Heart left ventricle (tissue), 16 donors: ENCODE results near the gene ZNF274. TPM values are rescaled to one million over a fixed set of nuclear protein-coding genes. Genes with fewer than 3 reads are reported as not detected.

Source experiments
- ATAC-seq, 4 donors: fragments of 200-7000 bp; cut with Tn5 transposase; one replicate each; pipeline ENCODE4 v1.9.1; 2020 to 2022; ENCODE audit warnings: moderate library complexity in 4 of 4, mild to moderate bottlenecking in 3 of 4, moderate number of reproducible peaks in 1 of 4
- DNase-seq, 5 donors: peaks; one replicate each; pipeline ENCODE4 v3.0.0-alpha.2; 2020
- H3K27ac ChIP-seq, 12 donors: fragments of 200-600 bp; sonication (generic) in 4 of 12; one replicate each; pipeline versions ENCODE4 v1.5.0 to v1.8.0; 2016 to 2022; ENCODE audit warnings: mild to moderate bottlenecking in 2 of 12
- H3K27me3 ChIP-seq, 9 donors: fragments of 200-600 bp; sonication (generic) in 2 of 9; one replicate each; pipeline versions ENCODE4 v1.5.1 to v1.8.0; 2016 to 2022; ENCODE audit warnings: mild to moderate bottlenecking in 3 of 9
- H3K36me3 ChIP-seq, 9 donors: fragments of 200-600 bp; sonication (generic) in 2 of 9; one replicate each; pipeline versions ENCODE4 v1.5.0 to v1.8.0; 2018 to 2022; ENCODE audit warnings: mild to moderate bottlenecking in 2 of 9
- H3K4me1 ChIP-seq, 12 donors: fragments of 200-600 bp; sonication (generic) in 4 of 12; one replicate each; pipeline versions ENCODE4 v1.5.0 to v1.8.0; 2016 to 2022; ENCODE audit warnings: mild to moderate bottlenecking in 3 of 12
- H3K4me3 ChIP-seq, 12 donors: fragments of 200-600 bp; sonication (generic) in 4 of 12; one replicate each; pipeline versions ENCODE4 v1.5.0 to v1.8.0; 2017 to 2022; ENCODE audit warnings: mild to moderate bottlenecking in 9 of 12, moderate library complexity in 4 of 12
- H3K9me3 ChIP-seq, 12 donors: fragments of 200-600 bp; sonication (generic) in 4 of 12; one replicate each; pipeline versions ENCODE4 v1.5.0 to v1.8.0; 2016 to 2022; ENCODE audit warnings: mild to moderate bottlenecking in 1 of 12
- CTCF ChIP-seq, 12 donors: fragments of 200-600 bp; sonication (generic) in 4 of 12; IDR thresholded peaks; one replicate each; pipeline versions ENCODE4 v1.5.0 to v1.8.0; 2018 to 2022; ENCODE audit warnings: antibody characterized with exemption in 12 of 12, mild to moderate bottlenecking in 5 of 12
- POLR2A ChIP-seq, 2 donors: fragments of 450-650 bp; IDR thresholded peaks; one replicate each; pipeline ENCODE4 v1.6.1; 2017; ENCODE audit warnings: antibody characterized with exemption in 2 of 2, mild to moderate bottlenecking in 2 of 2, moderate library complexity in 2 of 2
- WGBS, 4 donors: extraction: QIAGEN DNeasy Blood & Tissue Kit in 2 of 4; methylation state at CpG; one replicate each; pipeline versions ENCODE4 v1.1.5 to v1.1.7; 2013 to 2018; 5-methylcytosine and 5-hydroxymethylcytosine counted together
- intact Hi-C, 10 donors: fragments of 100-400 bp; cut with DNase I; formaldehyde crosslinking; loops; one replicate each; pipeline versions ENCODE4 v1.11.1 to v1.14.2; 2022
- polyA plus RNA-seq, 2 donors: library from polyadenylated mRNA; stranded (reverse); fragments of 200-250 nt; gene quantifications; one replicate each; pipeline ENCODE4 v1.2.3, GENCODE V29; 2013
- total RNA-seq, 9 donors: library from RNA; depleted of rRNA in 2 of 9; stranded (reverse); fragments of >200 nt in 2 of 9; fragmentation: NEBNext Ultra II Directional in 3 of 9; extraction: Animal tissue kit (Norgen Biotek cat#: 25700) in 3 of 9; gene quantifications; one replicate each; pipeline versions ENCODE4 v1.1.0 to v1.2.4, GENCODE V29; 2016 to 2023
- donor health status: ischemic (EF 13 %, LVEDD 7.1; RV severe dilation, severe dysfunction).
- donor health status: healthy with polysubstance abuse.
- donor health status: DM: no; HTN: yes; CAD: no.
- donor health status: DM: no; HTN: no; CAD: no.
- donor health status: ischemic (EF 25% LVEDD 6.9; RV normal size, moderate dysfunction).
- donor health status: ischemic (EF 25% LVEDD 5.7; RV mildly dilated, moderate dysfunction).
- donor health status: healthy.
- donor health status: DM: yes; HTN: yes; CAD: no.
- donor health status: ischemic (EF 35%, LVEDD 5.7; RV mildly dilated, moderate dysfunction).
- donor health status: nonischemic (EF 11% LVEDD 7.7; RV severe dilation, severe dysfunction).
- donor health status: DM: yes; HTN: yes; CAD: no.
- donor health status: PGD.
- donor health status: ischemic (EF 29% LVEDD 5.4; RV normal size, mild dysfunction).
- donor health status: nonischemic (EF 23%, LVEDD 6.1; RV moderate dilation, normal function).

The ZNF274 gene
- total and polyA plus RNA-seq, 11 donors = 8.1 to 37.9 (median 21.8) TPM

GRCh38 chr19:58212336-58213074 is 29.6 kb downstream of the ZNF274 start:
- Histone ChIP-seq H3K36me3 (peaks cover 43 to 71% (median 64%) of the 10 kb centered on the region in 9 donors), H3K9me3 (peaks cover 8 to 100% (median 100%) of the 10 kb centered on the region in 12 donors), H3K27me3 (no peaks in the 10 kb centered on the region), H3K27ac (no peak overlapping the region), H3K4me3 (no peak overlapping the region), H3K4me1 (no peaks in the 10 kb centered on the region)
- WGBS, 4 donors = 96 to 98% (median 98%) methylated on average over 17 of the region's 17 CpGs
- DNase-seq (no peak), ATAC-seq (no peak)
- intact Hi-C loops = no loop called here
- no peak for TF ChIP-seq POLR2A (IDR thresholded peaks at IDR 0.05)
- TF ChIP-seq CTCF (IDR thresholded peaks at IDR 0.05) = no peak

- 90 to 98% (median 94%) methylated on average over 1 of the region's 1 CpG for WGBS, 4 donors
- no peak for TF ChIP-seq POLR2A (IDR thresholded peaks at IDR 0.05)
- no peak for TF ChIP-seq CTCF (IDR thresholded peaks at IDR 0.05)
- Histone ChIP-seq H3K4me3 (no peak overlapping the region), H3K27ac (no peak overlapping the region), H3K4me1 (no peaks in the 10 kb centered on the region), H3K36me3 (peaks cover 39 to 66% (median 59%) of the 10 kb centered on the region in 9 donors), H3K27me3 (no peaks in the 10 kb centered on the region), H3K9me3 (peaks cover 8 to 100% (median 100%) of the 10 kb centered on the region in 12 donors)
- no peak for ATAC-seq
- DNase-seq = no peak
- intact Hi-C loops = no loop called here
Measured at GRCh38 chr19:58213075-58213369, 30.2 kb downstream of the ZNF274 start.

- intact Hi-C loops = loop anchor here in 2 of 10 donors (5.0 kb wide), 2 partner anchors 35 to 295 kb away; partner anchors contain the start of gene SLC27A5 (in 1 of the 2)
- no peak overlapping the region for H3K4me3 ChIP-seq
- H3K36me3 ChIP-seq = peaks cover 10 to 25% (median 19%) of the 10 kb centered on the region in 9 donors
- no peak for TF ChIP-seq CTCF (IDR thresholded peaks at IDR 0.05)
- no peaks in the 10 kb centered on the region for H3K27me3 ChIP-seq
- peaks cover 8 to 95% (median 75%) of the 10 kb centered on the region in 12 donors for H3K9me3 ChIP-seq
- ATAC-seq (no peak), DNase-seq (no peak)
- 38 to 63% (median 40%) methylated on average over 23 to 34 of the region's 34 CpGs for WGBS, 4 donors
- no peak overlapping the region for H3K27ac ChIP-seq
- no peaks in the 10 kb centered on the region for H3K4me1 ChIP-seq
Measured at GRCh38 chr19:58217069-58217481, 34.2 kb downstream of the ZNF274 start.

- WGBS, 4 donors = 94 to 96% (median 94%) methylated on average over 25 of the region's 25 CpGs
Measured at GRCh38 chr19:58217607-58218391, 34.9 kb downstream of the ZNF274 start.

More at GRCh38 chr19:58217607-58218391, 34.9 kb downstream of the ZNF274 start:
- H3K4me1 ChIP-seq = no peaks in the 10 kb centered on the region
- H3K4me3 ChIP-seq = no peak overlapping the region
- H3K9me3 ChIP-seq = peaks cover 8 to 95% (median 70%) of the 10 kb centered on the region in 12 donors
- DNase-seq (no peak), ATAC-seq (no peak)
- TF ChIP-seq POLR2A (IDR thresholded peaks at IDR 0.05) = no peak
- no peak for TF ChIP-seq CTCF (IDR thresholded peaks at IDR 0.05)
- no peak overlapping the region for H3K27ac ChIP-seq
- H3K36me3 ChIP-seq = peaks cover 3 to 18% (median 11%) of the 10 kb centered on the region in 9 donors
- intact Hi-C loops = loop anchor here in 2 of 10 donors (5.0 kb wide), 2 partner anchors 35 to 295 kb away; partner anchors contain the start of gene SLC27A5 (in 1 of the 2)
- no peaks in the 10 kb centered on the region for H3K27me3 ChIP-seq
